GM21717 (cell line): ENCODE data around the gene TICAM2.

Experiments used
- ATAC-seq: cut with Tn5 transposase; IDR thresholded peaks from one replicate; pipeline ENCODE4 v1.9.1; 2021; ENCODE audit warnings: mild to moderate bottlenecking, moderate library complexity; ENCODE audit not compliant: unreplicated experiment

TICAM2 gene

GRCh38 chr5:115541611-115542010 lies 60.7 kb downstream of the TICAM2 start:
- no peak for ATAC-seq

- ATAC-seq: no peak
Observed at GRCh38 chr5:115535479-115536035, 66.7 kb downstream of the TICAM2 start.

GRCh38 chr5:115532517-115532916 lies 69.8 kb downstream of the TICAM2 start:
- ATAC-seq: no peak

DNA sequence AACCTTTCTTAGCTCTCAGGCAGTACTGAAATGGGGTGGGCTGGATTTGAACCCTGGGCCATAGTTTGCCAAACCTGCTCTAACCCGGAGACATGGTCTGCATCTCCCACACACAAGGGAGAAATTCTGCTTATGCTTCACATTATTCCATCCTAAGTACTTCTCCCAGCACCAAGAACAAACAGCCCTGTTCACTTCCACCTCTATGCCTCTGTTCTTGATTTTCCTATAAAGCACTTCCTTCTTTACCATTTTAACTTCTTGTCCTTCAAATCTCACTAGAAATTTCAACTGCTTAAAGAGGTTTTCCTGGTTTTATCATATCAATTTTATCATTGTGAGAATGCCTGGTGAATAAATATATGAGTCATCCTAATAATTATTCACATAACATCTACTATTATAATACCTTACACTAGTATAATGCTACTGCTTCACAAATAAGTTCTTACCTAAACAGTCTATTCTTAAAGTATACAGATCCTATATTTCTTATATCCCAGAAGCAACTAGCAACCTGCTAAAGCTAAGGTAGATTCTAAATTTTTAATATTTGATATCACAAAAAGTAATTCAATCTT lies 70.4 kb downstream of the TICAM2 start:
- no peak for ATAC-seq

DNA sequence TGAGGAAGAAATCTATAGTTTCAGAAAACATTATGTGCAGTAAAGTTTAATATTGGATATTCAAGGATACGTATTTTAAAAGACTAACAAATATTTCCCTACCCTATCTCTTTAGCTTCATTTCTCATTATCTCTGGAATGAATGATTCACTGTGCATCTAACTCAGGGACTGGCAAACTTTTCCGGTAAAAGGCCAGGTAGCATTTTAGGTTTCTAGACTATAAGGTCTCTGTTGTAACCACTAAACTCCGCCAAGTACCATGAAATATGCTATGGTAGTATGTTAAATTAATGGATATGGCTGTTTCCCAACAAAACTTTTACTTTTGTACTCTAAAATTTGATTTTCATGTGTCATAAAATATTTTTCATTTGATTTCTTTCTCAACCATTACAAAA lies 70.9 kb downstream of the TICAM2 start:
- ATAC-seq: no peak

- no peak for ATAC-seq
Observed at GRCh38 chr5:115530426-115530825, 71.9 kb downstream of the TICAM2 start.
